Neural cell (in vitro differentiated cells): ENCODE measurements around the gene CDC42BPB. TPM values are rescaled to one million over a fixed set of nuclear protein-coding genes. Genes with fewer than 3 reads are reported as not detected.

Source experiments
- H2AFZ ChIP-seq: fragments of 200-600, 300-800 bp; sonication (generic), shearing (Covaris generic); 2 replicates; pipeline ENCODE4 v1.6.0; 2014; ENCODE audit warnings: low read depth, mild to moderate bottlenecking, antibody characterized with exemption, low read length, moderate library complexity
- H3F3A ChIP-seq: fragments of 200-600 bp; shearing (Covaris generic); 2 replicates; pipeline ENCODE4 v1.6.1; 2016; ENCODE audit warnings: mild to moderate bottlenecking, moderate library complexity, mixed read lengths, antibody characterized with exemption, low read length; ENCODE audit not compliant: insufficient read depth, poor library complexity, severe bottlenecking
- H3K27ac ChIP-seq: fragments of 200-600, 300-800 bp; sonication (generic), shearing (Covaris generic); 2 replicates; pipeline ENCODE4 v1.5.1; 2014; ENCODE audit warnings: mild to moderate bottlenecking, low read length, moderate library complexity
- H3K27me3 ChIP-seq: fragments of 300-800, 200-600 bp; sonication (generic), shearing (Covaris generic); 2 replicates; pipeline ENCODE4 v1.6.0; 2014; ENCODE audit warnings: mild to moderate bottlenecking, low read depth, low read length, moderate library complexity; ENCODE audit not compliant: insufficient read depth
- H3K36me3 ChIP-seq: fragments of 300-800, 200-600 bp; sonication (generic), shearing (Covaris generic); 2 replicates; pipeline ENCODE4 v1.5.1; 2014; ENCODE audit warnings: mild to moderate bottlenecking, antibody characterized with exemption, low read length, moderate library complexity; ENCODE audit not compliant: insufficient read depth
- H3K4me2 ChIP-seq: fragments of 300-800, 200-600 bp; sonication (generic), shearing (Covaris generic); 2 replicates; pipeline ENCODE4 v1.6.0; 2014; ENCODE audit warnings: mild to moderate bottlenecking, low read length
- H3K4me3 ChIP-seq: fragments of 300-800, 200-600 bp; sonication (generic), shearing (Covaris generic); 2 replicates; pipeline ENCODE4 v1.5.1; 2014; ENCODE audit warnings: mild to moderate bottlenecking, low read length, moderate library complexity
- H3K79me2 ChIP-seq: fragments of 200-600 bp; shearing (Covaris generic); replicated peaks from 2 replicates; pipeline ENCODE4 v1.6.0; 2014; ENCODE audit warnings: mild to moderate bottlenecking, low read length, moderate library complexity; ENCODE audit not compliant: insufficient read depth
- H3K9ac ChIP-seq: fragments of 300-800, 200-600 bp; sonication (generic), shearing (Covaris generic); 2 replicates; pipeline ENCODE4 v1.6.1; 2016; ENCODE audit warnings: mild to moderate bottlenecking, low read length, mixed read lengths
- H3K9me2 ChIP-seq: fragments of 200-600 bp; shearing (Covaris generic); 2 replicates; pipeline ENCODE4 v1.6.1; 2016; ENCODE audit warnings: mild to moderate bottlenecking, low read length, mixed read lengths; ENCODE audit not compliant: insufficient read depth
- H3K9me3 ChIP-seq: fragments of 200-600, 300-800 bp; sonication (generic), shearing (Covaris generic); 2 replicates; pipeline ENCODE4 v1.6.1; 2016; ENCODE audit warnings: mild to moderate bottlenecking, mixed run types, low read length, moderate library complexity, mixed read lengths
- H4K20me1 ChIP-seq: fragments of 200-600 bp; shearing (Covaris generic); 2 replicates; pipeline ENCODE4 v1.6.1; 2016; ENCODE audit warnings: mild to moderate bottlenecking, mixed run types; ENCODE audit not compliant: insufficient read depth
- EP300 ChIP-seq: fragments of 450-650 bp; conservative IDR thresholded peaks from 2 replicates; pipeline ENCODE4 v1.6.1; 2014; ENCODE audit warnings: antibody characterized with exemption, mild to moderate bottlenecking, moderate library complexity; ENCODE audit not compliant: poor library complexity, severe bottlenecking
- EZH2 ChIP-seq: fragments of 200-600, 300-800 bp; shearing (Covaris generic), sonication (generic); IDR thresholded peaks from 2 replicates; pipeline ENCODE4 v1.6.1; 2014; ENCODE audit warnings: antibody characterized with exemption, low read length, borderline replicate concordance, mild to moderate bottlenecking; ENCODE audit not compliant: insufficient read depth, poor library complexity, severe bottlenecking
- MXI1 ChIP-seq: fragments of 450-650 bp; conservative IDR thresholded peaks from 2 replicates; pipeline ENCODE4 v1.6.1; 2014; ENCODE audit warnings: antibody characterized with exemption, mild to moderate bottlenecking; ENCODE audit not compliant: poor library complexity, severe bottlenecking
- POLR2AphosphoS5 ChIP-seq: IDR thresholded peaks from 2 replicates; pipeline ENCODE4 v1.6.1; 2012
- RAD21 ChIP-seq: fragments of 450-650 bp; conservative IDR thresholded peaks from 2 replicates; pipeline ENCODE4 v1.6.1; 2014; ENCODE audit warnings: antibody characterized with exemption, mild to moderate bottlenecking, moderate library complexity
- SMC3 ChIP-seq: fragments of 450-650 bp; conservative IDR thresholded peaks from 2 replicates; pipeline ENCODE4 v1.6.1; 2014; ENCODE audit warnings: antibody characterized with exemption, mild to moderate bottlenecking, moderate library complexity; ENCODE audit not compliant: poor library complexity
- TAF1 ChIP-seq: IDR thresholded peaks from 2 replicates; pipeline ENCODE4 v1.6.1; 2012; ENCODE audit warnings: low read depth
- polyA plus RNA-seq: library from polyadenylated mRNA; depleted of rRNA; stranded (reverse); fragments of >200 nt; gene quantifications from 2 replicates; pipeline ENCODE4 v1.2.3, GENCODE V29; 2014
- TF ChIP-seq, protein P1 (sequence below): fragments of 450-650 bp; IDR thresholded peaks from 2 replicates; pipeline ENCODE4 v1.5.1; 2014; ENCODE audit warnings: antibody characterized with exemption, mild to moderate bottlenecking, moderate library complexity; ENCODE audit not compliant: poor library complexity, severe bottlenecking
- TF ChIP-seq, protein P2 (sequence below): IDR thresholded peaks from 2 replicates; pipeline ENCODE4 v1.6.1; 2012; ENCODE audit warnings: borderline replicate concordance

Gene CDC42BPB
- polyA plus RNA-seq, 1 donor from 2014 or later: 43.8 TPM

DNA sequence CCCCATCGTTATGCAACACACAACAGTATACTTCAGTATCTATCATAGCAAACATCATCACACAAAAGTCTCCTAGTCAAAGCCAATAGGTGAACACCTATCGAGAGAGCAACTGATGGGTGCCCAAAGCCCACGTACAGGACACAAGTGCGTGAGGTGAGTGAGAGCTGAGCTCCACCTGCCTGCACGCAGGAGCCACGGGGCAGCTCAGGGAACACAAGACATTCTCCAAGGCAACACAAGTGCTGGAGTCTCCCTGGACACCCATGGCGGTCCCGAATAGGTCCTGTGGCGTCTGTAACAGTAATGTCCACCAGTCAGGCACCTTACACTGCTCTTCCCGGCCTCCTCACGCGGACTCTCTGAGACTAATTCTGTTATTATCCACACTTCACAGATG is 44.3 kb downstream of the CDC42BPB start:
- no peak for TF ChIP-seq MXI1
- TF ChIP-seq, protein P1, sequence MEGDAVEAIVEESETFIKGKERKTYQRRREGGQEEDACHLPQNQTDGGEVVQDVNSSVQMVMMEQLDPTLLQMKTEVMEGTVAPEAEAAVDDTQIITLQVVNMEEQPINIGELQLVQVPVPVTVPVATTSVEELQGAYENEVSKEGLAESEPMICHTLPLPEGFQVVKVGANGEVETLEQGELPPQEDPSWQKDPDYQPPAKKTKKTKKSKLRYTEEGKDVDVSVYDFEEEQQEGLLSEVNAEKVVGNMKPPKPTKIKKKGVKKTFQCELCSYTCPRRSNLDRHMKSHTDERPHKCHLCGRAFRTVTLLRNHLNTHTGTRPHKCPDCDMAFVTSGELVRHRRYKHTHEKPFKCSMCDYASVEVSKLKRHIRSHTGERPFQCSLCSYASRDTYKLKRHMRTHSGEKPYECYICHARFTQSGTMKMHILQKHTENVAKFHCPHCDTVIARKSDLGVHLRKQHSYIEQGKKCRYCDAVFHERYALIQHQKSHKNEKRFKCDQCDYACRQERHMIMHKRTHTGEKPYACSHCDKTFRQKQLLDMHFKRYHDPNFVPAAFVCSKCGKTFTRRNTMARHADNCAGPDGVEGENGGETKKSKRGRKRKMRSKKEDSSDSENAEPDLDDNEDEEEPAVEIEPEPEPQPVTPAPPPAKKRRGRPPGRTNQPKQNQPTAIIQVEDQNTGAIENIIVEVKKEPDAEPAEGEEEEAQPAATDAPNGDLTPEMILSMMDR: no peak
- TF ChIP-seq RAD21: no peak
- TF ChIP-seq TAF1: no peak
- no peak for TF ChIP-seq EP300
- Histone ChIP-seq H3K9me2 (no peaks in the 10 kb centered on the region), H3K9me3 (no peaks in the 10 kb centered on the region), H3F3A (no peaks in the 10 kb centered on the region), H3K9ac (no peak overlapping the region), H2AFZ (no peak overlapping the region), H3K36me3 (no peaks in the 10 kb centered on the region), H3K27ac (no peak overlapping the region), H3K27me3 (no peaks in the 10 kb centered on the region), H3K79me2 (no peaks in the 10 kb centered on the region), H3K4me3 (no peak overlapping the region), H3K4me2 (no peak overlapping the region), H4K20me1 (no peaks in the 10 kb centered on the region)

DNA sequence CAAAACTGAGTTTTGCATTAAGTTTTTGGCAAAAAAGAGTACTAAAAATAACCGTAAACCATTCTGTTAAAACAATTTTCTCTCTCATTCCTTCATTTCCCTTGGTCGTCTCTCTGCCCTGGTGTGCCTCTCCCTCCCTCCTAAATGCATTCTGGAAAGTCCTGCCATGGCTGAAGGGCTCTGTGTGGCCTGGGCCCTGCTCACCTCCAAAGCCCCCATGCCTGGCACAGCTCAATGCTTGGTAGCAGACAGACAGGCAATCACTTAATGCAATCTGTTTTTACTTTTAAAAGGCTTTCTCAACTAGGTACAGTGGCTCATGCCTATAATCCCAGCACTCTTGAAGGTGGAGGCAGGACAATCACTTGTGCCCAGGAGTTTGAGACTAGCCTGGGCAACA is 47.8 kb downstream of the CDC42BPB start:
- no peak overlapping the region for H3K4me3 ChIP-seq
- H4K20me1 ChIP-seq: no peaks in the 10 kb centered on the region
- H3K79me2 ChIP-seq: no peaks in the 10 kb centered on the region
- TF ChIP-seq, protein P1: no peak
- no peak for TF ChIP-seq TAF1
- no peak for TF ChIP-seq EP300
- TF ChIP-seq EZH2: no peak
- TF ChIP-seq POLR2AphosphoS5: no peak
- TF ChIP-seq, protein P2, sequence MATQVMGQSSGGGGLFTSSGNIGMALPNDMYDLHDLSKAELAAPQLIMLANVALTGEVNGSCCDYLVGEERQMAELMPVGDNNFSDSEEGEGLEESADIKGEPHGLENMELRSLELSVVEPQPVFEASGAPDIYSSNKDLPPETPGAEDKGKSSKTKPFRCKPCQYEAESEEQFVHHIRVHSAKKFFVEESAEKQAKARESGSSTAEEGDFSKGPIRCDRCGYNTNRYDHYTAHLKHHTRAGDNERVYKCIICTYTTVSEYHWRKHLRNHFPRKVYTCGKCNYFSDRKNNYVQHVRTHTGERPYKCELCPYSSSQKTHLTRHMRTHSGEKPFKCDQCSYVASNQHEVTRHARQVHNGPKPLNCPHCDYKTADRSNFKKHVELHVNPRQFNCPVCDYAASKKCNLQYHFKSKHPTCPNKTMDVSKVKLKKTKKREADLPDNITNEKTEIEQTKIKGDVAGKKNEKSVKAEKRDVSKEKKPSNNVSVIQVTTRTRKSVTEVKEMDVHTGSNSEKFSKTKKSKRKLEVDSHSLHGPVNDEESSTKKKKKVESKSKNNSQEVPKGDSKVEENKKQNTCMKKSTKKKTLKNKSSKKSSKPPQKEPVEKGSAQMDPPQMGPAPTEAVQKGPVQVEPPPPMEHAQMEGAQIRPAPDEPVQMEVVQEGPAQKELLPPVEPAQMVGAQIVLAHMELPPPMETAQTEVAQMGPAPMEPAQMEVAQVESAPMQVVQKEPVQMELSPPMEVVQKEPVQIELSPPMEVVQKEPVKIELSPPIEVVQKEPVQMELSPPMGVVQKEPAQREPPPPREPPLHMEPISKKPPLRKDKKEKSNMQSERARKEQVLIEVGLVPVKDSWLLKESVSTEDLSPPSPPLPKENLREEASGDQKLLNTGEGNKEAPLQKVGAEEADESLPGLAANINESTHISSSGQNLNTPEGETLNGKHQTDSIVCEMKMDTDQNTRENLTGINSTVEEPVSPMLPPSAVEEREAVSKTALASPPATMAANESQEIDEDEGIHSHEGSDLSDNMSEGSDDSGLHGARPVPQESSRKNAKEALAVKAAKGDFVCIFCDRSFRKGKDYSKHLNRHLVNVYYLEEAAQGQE: no peak
- TF ChIP-seq RAD21: no peak
- no peak for TF ChIP-seq SMC3
- TF ChIP-seq MXI1: no peak
- no peaks in the 10 kb centered on the region for H3K27me3 ChIP-seq
- no peak overlapping the region for H3K9ac ChIP-seq
- no peaks in the 10 kb centered on the region for H3K9me3 ChIP-seq
- H3K27ac ChIP-seq: no peak overlapping the region
- H3F3A ChIP-seq: no peaks in the 10 kb centered on the region
- H2AFZ ChIP-seq: no peak overlapping the region
- H3K36me3 ChIP-seq: no peaks in the 10 kb centered on the region
- no peak overlapping the region for H3K4me2 ChIP-seq
- H3K9me2 ChIP-seq: no peaks in the 10 kb centered on the region
